NCI-H187 treated with DMSO at 0.1 percent for 48 hours (cell line): ENCODE measurements around the gene RGS12.

Experiments used
- DNase-seq: peaks from one replicate; lab custom pipeline; 2025; lab: John Stamatoyannopoulos, UW

The RGS12 gene

DNA sequence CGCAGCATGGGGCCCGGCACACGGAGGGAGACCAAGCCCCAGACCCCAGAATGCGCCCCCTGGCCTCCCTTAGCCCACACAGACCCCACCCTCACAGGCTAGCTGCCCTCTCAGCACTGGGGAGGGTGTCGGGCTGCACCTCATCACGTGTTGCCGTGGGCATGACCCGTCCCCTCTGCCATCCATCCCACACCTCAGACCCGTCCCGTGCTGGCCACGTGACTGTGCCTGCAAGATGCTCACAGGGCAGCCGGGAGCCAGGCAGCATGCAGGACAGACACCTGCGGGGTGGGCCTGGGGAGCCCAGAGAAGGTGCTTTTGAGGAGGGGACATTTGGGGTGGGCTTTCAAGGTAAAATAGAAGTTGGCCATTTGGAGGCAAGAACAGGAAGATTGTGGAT lies 39.0 kb upstream of the RGS12 start:
- no peak for DNase-seq

DNA sequence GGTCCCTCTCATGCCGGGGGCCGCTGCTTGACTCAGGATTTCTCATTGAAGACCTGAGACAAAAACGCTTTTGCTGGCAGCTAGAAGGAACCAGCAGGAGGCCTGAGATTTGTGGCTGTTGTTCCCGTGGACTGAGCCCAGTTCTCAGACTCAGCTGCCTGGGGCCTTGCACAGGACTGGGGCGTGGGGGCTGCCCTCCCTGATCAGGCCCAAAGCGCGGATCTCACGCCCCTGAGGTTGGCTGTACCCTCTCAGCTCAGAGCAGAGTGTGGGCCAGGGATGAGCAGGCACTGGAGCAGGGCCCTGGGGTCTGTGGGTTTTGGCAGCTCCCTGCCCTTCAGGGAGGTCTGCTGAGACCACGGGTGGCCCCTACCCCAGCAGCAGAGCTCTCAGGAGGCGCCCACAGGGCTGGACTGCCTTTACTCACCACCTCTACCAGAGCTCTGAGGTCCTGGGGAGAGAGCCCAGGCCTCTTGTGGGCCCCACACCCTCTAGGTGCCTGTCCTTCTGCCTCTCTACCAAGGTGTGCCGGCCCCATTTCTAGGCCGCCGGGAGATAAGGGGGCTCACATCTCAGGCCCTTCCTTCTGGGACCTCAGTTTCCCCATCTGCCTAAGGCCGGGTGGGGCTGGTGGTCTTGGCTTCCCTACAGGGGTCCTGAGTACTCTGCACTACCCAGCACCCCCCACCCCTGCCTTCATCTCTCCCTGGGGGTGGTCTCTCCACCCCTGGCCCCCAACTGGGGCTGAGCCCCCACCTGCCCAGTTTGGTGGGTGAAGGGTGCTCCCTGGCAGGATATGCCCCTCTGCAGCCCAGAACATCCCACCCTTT lies 38.3 kb upstream of the RGS12 start:
- DNase-seq: no peak

DNA sequence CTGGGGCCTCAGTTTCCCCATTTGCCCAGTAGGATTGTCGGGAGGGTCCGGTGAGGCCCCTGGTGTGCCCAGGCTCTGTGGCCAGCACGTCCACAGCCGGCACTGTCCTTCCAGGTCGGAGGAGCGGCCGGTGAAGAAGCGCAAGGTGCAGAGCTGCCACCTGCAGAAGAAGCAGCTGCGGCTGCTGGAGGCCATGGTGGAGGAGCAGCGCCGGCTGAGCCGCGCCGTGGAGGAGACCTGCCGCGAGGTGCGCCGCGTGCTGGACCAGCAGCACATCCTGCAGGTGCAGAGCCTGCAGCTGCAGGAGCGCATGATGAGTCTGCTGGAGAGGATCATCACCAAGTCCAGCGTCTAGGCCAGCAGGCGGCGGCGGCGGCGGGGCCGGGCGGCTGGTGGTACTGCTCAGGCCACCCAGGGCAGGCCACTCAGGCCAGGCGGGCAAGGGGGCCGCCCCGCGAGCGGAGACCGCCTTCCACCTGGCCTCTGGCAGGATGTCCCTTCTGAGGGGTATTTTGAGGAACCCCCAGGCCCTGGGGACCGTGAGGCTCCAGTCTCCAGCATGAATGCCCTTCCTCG lies 37.1 kb upstream of the RGS12 start:
- DNase-seq: no peak

DNA sequence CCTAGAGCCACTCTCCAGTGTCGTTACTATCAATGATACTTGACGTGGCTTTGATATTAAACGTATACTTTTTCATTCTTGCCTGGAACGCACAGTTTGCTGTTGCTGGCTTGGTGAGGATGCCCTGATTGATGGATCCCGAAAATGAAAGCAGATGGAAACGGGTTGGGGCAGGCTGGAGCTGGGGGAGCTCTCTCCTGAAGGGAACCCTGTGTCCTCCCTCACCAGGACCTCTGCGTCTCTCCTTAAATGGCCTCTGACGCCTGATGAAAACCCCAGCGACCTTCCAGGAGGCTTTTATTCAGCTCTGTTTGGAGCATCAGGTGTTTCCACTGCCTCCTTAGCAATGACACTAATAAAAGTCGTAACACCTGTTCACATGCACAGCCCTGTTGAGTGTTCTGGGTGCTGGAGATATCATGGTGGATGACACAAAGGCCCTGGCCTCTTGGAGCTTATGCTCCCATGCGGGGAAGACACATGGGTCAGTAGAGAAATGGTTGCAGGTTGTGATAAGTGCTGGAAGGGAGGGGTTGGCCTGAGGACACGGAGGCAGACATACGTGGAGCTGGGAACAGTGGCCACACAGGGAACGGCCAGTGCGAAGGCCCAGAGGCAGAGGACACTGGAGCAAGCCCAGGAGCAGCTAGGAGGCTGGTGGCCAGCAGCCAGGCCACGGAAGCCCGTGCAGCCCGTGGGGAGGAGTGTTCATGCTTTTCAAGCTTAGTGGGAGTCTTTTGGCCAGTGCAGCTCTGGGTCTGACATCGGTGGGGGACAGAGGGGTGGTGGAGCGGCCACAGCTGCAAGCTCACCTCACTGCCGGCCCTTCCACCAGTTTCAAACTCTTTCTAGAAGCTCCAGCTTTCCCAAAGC lies 36.4 kb upstream of the RGS12 start:
- DNase-seq: no peak

DNA sequence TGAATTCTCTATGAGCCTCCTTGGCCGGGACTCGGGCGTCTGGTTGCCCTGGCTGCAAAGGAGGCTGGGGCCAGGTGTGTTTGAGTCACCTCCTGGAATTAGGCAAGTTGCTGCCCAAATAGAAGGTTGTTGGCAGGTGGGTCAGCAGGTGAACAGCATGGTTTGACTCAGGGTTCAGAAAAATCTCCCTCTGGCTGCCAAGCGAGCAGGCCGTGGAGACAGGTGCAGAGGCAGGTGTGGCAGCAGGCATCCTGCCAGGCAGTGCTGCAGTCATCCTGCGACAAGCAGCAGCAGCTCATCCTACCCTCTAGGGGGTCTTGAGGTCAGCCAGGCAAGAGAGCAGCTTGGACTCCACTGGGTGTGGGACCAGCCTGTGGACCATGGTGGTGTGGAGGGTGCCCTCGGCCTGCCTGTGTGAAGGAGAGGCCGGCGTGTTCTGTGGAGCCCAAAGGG lies 35.7 kb upstream of the RGS12 start:
- peak; percentile 52 for DNase-seq

DNA sequence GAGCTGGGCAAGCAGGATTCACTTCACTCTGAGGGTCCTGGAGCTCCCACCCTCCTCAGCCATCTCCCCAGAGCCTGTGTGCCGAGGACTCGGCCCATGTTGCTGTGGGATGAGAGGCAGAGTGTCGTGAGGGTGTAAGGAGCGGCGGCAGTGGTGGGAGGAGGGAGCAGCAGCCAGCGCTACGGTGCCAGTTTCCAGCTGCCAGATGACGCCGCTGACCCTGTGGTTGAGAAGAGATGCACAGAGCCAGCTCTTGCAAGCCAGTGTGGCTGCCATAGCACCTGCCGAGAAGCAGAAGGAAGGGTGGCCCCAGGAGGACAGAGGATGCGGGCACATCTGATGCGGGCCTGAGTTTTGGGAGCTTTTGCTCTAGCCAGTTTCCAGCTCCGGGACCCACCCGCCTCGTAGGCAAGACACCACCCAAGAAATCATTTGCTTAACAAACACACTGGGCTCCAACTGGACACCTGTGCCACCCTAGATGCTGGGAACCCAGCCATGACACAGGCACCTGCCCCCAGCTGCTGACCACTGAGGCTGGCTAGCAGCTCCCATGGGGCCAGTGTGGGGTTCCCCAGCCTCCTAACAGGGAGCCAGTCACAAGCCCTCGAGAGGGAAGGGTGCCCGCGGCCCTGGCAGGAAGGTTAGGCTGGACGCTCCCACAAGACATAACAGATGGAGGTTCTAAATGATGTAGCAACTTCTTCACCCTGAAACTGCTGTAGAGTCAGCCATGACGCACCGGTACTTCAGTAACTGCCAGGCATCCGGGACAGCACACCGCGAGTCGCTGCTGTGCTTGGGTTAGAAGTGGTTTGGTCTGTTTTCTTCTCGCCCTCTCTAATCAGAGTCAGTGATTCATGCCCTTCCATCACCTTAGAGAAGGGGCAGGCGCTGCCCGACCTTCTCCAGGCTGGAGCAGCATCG lies 35.0 kb upstream of the RGS12 start:
- no peak for DNase-seq

DNA sequence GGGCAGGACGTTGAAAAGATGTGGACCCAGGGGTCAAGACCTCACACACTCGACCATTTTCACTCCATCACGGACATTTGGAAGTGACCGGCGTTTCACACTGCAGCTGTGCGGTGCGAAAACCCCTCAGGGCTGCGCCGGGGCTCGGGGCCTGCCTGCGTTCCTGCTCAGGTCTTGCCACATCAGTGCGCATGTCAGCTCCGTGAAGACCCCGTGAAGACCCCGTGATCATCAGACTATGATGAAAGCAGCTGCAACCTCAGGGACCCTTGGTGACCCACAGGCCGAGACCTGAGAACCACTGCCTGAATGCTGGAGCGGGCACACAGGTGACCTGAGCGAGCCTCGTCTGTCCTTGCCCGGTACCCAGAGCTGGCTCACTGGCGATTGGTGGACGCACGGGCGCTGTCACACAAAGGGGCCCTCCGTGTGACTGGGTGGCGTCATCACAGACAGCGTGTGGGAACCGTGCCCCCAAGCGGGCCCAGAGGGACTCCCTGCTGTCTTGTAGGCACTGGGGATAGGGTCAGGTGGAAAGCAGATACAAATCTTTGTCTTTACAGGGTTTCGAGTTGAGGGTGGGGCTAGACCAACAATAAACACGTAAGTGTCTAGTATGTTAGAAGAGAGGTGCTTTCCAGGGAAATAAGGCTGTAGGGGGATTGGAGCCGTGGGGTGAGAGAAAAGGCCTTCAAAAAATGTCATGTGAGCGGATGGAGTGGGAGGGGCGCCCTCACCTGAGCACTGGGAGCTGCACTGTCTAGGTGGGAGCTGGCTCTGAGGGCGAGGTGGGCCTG lies 31.2 kb upstream of the RGS12 start:
- DNase-seq: no peak

DNA sequence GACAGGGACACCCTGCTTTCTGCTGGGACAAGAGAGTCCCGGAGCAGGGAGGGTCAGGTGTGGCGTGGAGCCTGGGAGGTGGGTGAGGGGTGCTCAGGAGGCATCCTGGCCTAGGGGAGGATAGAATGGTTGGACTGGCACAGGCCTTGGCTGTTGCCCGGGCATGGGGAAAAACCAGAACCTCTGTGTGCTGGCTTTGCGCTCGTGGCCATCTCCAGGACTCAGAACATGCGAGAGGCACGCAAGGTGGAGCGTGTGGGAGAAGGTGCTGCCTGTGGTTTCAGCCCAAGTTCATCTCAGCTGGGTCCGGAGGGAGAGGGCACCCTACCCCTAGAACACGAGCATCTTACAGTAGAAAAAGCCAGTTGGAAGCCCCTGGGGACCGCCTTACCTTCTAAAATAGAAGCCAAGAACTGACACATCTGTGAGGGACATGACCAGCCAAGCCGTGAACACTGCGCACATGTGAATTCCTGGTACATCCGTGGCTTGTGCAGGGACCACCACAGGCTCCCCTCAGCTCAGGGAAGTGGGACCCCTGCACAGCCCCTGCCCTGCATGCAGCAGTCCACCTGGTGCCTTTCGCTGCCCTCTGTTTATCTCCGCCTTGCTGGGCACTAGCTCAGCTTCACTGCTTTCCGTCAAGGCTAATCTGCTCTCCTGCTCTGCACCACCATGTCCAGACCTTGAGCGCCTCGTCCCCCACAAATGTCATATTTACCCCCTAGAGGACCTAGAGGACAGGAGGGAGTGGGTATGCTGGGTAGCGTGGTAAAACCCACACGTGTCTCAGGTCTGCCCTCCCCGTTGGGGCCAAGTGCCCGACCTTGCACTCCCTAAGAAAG lies 30.4 kb upstream of the RGS12 start:
- DNase-seq: no peak

DNA sequence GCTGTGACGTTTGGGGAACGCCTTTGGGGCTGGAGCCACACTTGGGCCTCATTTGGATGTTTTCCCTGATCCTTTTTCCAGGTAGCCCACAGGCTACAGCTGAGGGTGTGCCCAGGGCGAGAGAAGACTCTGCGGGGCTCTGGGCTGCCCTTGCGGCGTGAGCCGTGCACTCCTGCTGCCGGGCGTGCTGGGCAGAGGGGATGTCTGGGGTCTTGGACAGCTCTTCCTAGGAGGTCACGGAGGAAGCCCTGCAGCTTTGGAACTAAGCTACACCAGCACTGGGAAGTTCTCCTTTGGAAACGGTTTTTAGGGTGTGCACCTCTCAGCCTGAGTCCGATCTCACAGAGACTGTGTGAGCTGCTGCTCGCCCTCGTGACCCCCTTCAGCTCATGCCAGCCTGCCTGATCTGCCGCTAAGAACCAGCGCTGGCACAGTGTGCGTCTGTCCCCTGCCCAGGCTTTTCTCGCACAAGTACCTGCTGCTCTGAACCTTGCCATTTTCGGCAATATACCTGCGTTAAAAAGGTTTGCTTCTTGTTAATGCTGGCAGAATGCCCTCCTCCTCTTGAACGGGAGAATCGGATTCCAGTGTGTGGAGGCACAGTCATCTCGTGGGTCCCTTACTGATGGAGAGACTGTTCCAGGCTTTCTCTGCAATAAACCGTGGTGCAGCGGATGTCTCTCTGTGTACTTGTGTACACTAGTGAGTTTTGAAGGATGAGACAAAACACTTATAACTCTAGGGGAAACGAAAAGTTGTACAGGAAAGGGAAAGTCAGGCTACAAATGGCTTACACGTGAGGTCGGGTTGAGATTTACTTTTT lies 29.6 kb upstream of the RGS12 start:
- DNase-seq: no peak

DNA sequence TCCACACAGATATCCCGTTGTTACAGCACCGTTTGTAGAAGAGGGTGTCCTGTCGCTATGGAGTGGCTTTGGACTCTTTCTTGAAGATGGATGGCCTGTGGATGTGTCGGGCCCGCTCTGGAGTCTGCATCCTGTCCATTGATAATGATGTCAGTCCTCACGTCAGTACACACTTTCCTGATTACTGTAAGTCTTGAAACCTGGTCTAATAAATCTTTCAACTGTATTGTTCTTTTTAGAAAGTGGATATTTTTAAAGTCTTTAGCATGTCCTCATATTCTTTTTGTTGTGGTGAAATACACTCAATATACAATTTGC lies 29.0 kb upstream of the RGS12 start:
- DNase-seq: no peak

DNA sequence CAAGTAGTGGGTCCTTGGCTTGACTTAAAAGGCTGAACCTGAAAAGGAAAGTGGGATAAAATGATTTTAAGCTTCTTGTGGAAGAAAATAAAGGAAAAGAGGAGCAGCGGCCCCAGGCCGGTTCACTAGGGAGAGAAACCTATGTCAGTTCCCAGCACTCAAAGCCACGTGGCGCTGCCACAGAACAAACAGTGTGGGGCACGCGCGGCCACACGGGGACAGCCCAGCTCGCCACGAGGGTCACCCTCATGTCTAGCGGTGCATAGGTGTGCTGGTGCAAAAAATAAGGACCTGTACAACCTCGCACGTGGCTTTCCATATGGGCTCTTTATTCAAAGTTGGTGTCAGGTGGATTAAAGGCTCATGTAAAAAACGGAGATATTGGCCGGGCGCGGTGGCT lies 26.7 kb upstream of the RGS12 start:
- no peak for DNase-seq

DNA sequence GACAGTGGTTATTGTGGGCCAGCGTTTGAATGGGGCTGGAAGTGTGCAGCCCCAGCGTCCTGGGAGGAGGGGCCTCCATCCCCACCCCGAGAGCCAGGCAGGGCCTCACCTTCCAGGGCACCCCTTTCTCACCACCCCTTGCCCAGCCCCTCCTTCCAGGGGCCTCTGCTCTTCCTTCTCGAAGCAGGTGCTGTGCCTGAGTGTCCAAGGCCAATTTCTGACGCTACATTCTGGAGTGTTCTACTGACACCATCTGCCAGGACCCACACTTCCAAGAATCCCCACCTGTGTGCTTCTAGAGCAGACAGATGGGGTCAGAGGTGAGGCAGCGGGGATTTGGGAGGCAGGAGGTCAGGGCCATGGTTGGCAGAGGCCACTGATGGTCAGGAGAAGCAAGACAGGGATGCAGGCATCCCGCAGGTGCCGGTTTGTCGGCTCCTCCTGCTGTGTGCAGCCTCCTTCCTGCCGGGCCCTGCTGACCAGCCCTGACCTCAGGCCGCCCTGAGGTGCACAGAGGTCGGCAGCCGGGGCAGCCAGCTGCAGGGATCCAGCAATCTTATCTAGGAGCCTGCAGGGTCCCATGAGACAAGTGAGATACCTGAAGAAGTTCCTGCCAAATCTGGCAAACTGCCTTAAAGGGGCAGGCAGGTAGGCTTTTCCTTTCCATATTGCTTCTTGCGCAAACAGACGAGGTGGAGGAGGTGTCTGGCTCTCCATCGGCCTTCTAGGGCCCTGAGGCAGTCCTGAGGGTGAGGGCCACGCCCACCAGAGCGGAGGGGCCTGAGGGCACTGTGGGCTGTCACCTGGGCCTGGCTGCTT lies 25.0 kb upstream of the RGS12 start:
- DNase-seq: no peak

DNA sequence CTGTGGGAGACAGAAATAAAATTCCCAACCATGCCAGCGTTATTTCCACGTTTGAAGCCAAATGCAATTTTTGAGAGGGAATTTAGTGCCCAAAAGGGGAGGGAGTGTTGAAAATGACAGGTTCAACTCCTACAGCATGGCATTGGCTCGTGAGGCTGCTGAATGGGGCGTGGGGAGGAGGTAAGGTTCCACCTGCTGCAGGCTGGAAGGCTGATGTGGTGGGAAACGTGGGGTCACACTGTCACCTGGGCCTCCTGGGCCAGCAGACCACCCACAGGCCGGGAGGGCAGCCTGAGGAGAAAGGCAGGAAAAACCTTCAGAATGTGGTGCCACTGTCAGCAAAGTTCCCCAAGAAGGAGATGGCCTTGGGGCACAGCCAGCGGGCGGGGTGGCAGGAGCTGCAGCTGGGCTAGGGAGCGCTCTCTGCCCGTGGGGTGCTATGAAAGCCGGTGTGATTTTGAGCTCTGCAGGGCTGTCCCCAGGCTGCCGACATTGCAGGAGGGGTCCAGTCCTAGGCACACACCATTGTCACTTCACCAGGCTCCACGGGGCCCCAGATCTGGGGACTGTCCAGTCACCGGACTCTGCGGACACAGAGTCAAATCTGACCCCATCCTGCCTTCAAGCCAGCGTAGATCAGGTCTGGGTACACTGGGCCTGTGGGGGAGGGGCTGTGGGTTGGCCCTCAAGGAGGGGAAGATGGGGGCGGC lies 24.3 kb upstream of the RGS12 start:
- no peak for DNase-seq

DNA sequence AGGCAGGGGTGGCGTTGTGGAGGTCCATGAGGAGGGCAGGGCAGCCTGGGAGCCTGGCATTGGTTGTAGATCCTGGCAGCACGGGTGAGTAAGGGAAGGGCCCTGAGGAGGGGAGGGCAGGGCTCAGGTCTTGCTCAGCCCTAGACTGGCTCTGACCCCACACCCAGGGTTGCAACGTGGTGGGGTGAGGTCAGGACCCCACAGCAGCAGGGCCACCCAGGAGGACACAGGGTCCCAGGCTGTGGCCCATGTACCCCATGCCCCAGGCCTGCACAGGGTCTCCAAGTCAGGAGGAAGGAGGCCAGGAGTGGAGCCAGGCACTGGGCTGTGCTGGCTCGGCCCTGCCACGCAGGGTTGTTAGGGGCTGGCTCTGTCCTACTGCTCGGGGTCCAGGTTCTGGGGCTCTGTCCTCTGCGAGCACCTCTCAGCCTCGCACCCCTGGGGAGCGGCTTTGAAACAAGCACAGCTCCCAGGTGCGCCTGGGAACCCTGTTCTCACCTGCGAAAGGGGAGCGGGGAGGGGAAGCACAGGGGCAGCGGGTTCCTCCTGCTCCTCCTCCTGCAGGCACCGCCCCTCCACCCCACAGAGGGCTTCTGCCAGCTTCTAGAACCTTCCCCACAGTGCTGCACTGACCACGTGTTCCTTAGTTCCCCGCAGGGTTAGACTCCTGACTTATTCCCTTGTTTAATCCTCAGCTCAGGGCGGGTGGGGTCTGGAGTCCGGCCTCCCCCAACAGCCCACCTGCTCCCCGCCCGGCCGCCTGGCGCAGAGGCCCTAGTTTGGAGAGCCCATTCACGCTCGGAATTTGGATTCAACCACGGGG lies 23.5 kb upstream of the RGS12 start:
- DNase-seq: no peak

DNA sequence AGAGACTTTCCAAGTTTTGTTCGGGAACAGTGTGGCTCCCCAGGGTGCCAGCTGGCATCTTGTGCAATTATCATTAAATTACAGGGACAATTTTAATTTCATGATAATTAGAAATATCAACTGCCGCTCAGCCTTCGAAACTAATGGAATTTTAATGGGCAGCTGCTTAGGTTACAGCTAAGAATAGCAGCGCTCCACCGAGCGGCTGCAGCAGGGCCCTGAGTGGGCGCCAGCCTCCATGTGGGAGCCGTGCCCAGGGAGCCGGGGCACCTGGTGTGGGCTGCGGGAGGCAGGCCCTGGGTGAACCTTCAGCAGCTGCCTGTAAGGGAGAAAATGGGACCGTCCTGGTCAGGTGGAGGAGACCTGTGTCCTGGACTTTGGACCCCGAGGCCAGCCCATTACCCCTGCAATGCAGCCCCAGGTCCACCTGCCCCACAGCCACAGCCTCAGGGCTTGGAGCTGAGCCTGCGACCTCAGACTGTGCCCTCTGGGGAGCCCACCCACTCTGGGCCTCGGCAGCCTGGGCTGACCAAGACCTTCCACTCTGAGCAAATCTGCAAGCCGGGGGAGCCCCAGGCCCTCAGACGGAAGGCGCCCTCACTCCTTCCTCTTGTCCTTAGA lies 22.7 kb upstream of the RGS12 start:
- DNase-seq: no peak

DNA sequence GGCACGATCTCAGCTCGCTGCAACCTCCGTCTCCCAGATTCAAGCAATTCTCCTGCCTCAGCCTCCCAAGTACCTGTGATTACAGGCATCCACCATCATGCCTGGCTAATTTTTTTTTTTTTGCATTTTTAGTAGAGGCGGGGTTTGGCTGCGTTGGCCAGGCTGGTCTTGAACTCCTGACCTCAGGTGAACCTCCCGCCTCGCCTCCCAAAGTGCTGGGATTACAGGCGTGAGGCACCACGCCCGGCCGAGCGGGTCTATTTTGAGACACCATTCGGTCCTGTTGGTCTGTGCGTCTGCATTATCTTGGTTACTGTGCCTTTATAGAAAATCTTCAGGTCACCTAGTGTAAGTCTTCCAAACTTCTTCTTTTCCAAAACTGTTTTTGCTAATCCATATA lies 21.7 kb upstream of the RGS12 start:
- no peak for DNase-seq
